Measurements from ENCODE around the gene MUC4. TPM values are rescaled to one million over a fixed set of nuclear protein-coding genes. Genes with fewer than 3 reads are reported as not detected.

Gene MUC4
- total RNA-seq, 2 donors from 2014 or later, result not detected

DNA sequence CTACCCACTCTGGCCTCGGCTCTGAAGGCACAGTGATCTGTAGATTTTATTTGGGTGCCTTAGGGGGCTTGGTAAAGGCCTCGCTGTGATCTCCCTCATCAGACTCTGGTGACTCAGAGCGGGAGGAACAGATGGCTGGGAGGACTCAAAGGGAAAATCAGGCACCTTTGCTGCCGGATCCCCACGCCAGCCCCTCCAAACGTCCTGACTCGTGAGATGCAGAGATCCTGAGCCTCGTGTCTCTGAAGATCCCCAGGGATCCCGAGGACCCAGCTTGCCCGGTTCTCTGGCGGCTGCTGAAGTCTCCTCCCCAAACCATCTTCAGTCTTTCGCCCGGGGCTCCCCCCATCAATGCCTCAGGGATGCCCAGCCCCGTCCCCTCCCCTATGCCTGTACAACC lies 58.1 kb downstream of the MUC4 start:
- intact Hi-C loops (cut with DNase I), result no loop called here
- H3K4me1 ChIP-seq, result peaks cover 2% of the 10 kb centered on the region
- no peak overlapping the region for H3K4me3 ChIP-seq
- no peaks in the 10 kb centered on the region for H3K27me3 ChIP-seq
- H3K9me3 ChIP-seq, result no peaks in the 10 kb centered on the region
- H3K27ac ChIP-seq, result no peak overlapping the region
- no peak for TF ChIP-seq POLR2A (IDR thresholded peaks at IDR 0.05)
- TF ChIP-seq, protein P1, sequence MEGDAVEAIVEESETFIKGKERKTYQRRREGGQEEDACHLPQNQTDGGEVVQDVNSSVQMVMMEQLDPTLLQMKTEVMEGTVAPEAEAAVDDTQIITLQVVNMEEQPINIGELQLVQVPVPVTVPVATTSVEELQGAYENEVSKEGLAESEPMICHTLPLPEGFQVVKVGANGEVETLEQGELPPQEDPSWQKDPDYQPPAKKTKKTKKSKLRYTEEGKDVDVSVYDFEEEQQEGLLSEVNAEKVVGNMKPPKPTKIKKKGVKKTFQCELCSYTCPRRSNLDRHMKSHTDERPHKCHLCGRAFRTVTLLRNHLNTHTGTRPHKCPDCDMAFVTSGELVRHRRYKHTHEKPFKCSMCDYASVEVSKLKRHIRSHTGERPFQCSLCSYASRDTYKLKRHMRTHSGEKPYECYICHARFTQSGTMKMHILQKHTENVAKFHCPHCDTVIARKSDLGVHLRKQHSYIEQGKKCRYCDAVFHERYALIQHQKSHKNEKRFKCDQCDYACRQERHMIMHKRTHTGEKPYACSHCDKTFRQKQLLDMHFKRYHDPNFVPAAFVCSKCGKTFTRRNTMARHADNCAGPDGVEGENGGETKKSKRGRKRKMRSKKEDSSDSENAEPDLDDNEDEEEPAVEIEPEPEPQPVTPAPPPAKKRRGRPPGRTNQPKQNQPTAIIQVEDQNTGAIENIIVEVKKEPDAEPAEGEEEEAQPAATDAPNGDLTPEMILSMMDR (IDR thresholded peaks at IDR 0.05), result no peak
- ATAC-seq, result no peak
- H3K36me3 ChIP-seq (replicated peaks in 1 of 2; ENCODE audit: insufficient read depth in 1 of 2, low read depth in 2 of 2), result no peaks in the 10 kb centered on the region
- no peak for DNase-seq
- WGBS, 2 donors, result 68 to 78% methylated on average over 12 to 14 of the region's 14 CpGs

DNA sequence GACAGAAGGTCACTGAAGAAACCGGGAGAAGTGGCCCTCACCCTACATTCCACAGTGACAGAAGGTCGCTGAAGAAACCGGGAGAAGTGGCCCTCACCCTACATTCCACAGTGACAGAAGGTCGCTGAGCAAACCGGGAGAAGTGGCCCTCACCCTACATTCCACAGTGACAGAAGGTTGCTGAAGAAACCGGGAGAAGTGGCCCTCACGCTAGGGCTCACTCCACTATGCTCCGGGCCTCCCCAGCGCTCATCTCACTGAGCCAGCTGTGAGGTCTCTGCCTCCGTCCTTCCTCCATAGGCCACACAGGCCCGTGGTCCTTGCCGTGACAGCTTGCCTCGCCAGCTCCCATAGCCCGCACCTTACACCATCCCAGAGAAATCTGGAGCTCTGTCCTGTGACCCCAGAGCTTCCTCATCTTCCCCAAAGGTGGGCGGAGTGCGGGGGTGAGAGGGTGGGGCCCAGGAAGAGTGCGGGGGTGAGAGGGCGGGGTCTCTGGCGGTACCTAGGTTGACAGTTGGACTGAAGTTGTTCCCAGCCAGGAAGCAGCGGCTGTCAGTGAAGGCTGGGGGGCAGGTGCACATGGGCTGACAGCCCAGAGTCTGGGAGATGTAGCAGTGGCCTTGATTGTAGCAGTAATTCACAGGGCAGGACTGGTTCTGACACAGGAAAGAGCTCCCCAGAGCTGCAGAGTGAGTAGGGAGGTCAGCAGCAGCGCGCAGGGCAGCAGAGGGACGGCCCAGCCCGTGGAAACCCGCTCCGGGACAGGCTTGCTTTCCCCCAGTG lies 59.0 kb downstream of the MUC4 start:
- WGBS, 2 donors, result 69 to 77% methylated on average over 20 to 26 of the region's 26 CpGs
- H3K36me3 ChIP-seq (replicated peaks in 1 of 2; ENCODE audit: insufficient read depth in 1 of 2, low read depth in 2 of 2), result no peaks in the 10 kb centered on the region
- TF ChIP-seq, protein P1 (IDR thresholded peaks at IDR 0.05), result no peak
- no peak for TF ChIP-seq POLR2A (IDR thresholded peaks at IDR 0.05)
- ATAC-seq, result no peak
- H3K27ac ChIP-seq, result no peak overlapping the region
- peaks cover 9% of the 10 kb centered on the region for H3K4me1 ChIP-seq
- H3K9me3 ChIP-seq, result no peaks in the 10 kb centered on the region
- intact Hi-C loops (cut with DNase I), result no loop called here
- H3K27me3 ChIP-seq, result no peaks in the 10 kb centered on the region
- no peak overlapping the region for H3K4me3 ChIP-seq
- DNase-seq, result no peak

DNA sequence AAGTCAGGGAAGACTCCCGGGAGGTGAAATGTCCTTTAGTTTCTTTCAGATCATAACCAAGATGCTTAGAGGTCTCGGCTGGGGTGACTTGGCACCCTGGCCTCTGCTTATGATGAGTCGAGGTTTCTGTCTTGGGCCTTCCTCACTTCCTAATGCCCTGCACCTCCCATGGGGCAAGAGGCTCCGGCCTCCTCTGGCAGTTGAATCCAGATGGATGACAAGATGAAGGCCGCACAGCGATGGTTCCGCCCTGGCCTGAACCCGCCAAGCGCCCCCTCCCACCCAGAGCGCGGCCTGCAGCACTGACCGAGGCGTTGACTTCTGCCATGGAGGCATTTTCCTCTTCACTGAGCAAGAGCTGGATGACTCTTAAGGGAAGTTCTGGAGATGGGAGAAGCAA lies 59.7 kb downstream of the MUC4 start:
- intact Hi-C loops (cut with DNase I), result no loop called here

DNA sequence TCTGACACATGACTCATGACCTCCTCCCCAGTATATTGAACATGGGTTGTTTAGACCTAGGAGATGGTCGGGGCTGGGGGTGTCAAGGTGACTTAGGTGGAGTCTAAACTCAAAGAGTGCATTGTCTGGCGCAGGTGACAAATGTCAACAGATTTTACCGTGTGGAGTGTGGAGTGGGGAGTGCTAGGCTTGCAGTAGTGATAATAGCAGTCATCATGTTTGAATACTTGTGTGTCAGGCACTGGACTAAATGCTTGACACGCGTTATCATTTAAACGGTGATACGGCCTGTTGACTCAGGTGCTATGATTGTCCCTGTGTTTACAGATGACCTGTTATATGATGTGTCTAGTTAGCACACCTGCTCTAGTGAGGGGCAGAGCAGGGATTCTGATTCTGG lies 60.2 kb downstream of the MUC4 start:
- 45 to 47% methylated on average over 7 of the region's 7 CpGs for WGBS, 2 donors
- no peak for TF ChIP-seq POLR2A (IDR thresholded peaks at IDR 0.05)
- TF ChIP-seq, protein P1 (IDR thresholded peaks at IDR 0.05), result no peak

More for the DNA sequence above, 59.7 kb downstream of the MUC4 start:
- Histone ChIP-seq H3K4me3 (no peak overlapping the region), H3K27ac (no peak overlapping the region), H3K27me3 (no peaks in the 10 kb centered on the region), H3K9me3 (no peaks in the 10 kb centered on the region), H3K4me1 (peaks cover 9% of the 10 kb centered on the region), H3K36me3 (replicated peaks in 1 of 2; ENCODE audit: insufficient read depth in 1 of 2, low read depth in 2 of 2) (no peaks in the 10 kb centered on the region)
- DNase-seq, result no peak
- TF ChIP-seq, protein P1 (IDR thresholded peaks at IDR 0.05), result no peak
- TF ChIP-seq POLR2A (IDR thresholded peaks at IDR 0.05), result no peak
- no peak for ATAC-seq
- 68 to 93% methylated on average over 2 to 13 of the region's 13 CpGs for WGBS, 2 donors

More for the DNA sequence above, 60.2 kb downstream of the MUC4 start:
- no peak overlapping the region for H3K4me3 ChIP-seq
- no peaks in the 10 kb centered on the region for H3K27me3 ChIP-seq
- H3K36me3 ChIP-seq (replicated peaks in 1 of 2; ENCODE audit: insufficient read depth in 1 of 2, low read depth in 2 of 2), result no peaks in the 10 kb centered on the region
- no peak for ATAC-seq
- intact Hi-C loops (cut with DNase I), result no loop called here
- H3K4me1 ChIP-seq, result peaks cover 9% of the 10 kb centered on the region
- no peak for DNase-seq
- H3K9me3 ChIP-seq, result no peaks in the 10 kb centered on the region
- no peak overlapping the region for H3K27ac ChIP-seq

All from body of pancreas (tissue), 4 donors.